ENCODE measurements around the gene DAB2IP.

Gene DAB2IP

DNA sequence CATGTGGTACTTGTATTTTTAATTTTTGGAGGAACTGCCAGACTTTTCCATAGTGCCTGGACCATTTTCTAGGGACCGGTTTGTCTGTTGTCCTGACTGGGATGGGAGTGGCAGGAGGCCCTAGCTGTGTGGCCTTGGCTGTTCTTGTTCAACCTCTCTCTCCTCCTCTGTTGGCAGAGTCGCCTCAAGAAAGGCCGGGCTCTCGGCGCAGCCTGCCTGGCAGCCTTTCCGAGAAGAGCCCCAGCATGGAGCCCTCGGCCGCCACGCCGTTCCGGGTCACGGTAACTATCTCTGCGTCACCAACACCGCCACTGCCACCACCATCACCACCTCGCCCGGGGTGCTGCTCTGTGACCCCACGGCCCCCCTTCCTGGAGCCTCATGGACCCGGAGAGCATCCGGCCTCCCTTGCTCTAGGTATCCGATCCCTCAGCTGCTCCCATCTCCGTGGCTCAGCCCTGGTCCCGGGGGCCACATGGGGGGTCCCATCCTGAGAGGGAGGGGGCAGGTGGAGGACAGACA is 27.1 kb downstream of the DAB2IP start:
- H3K9ac ChIP-seq (ENCODE audit: low read length): no peak overlapping the region
- no peak overlapping the region for H3K4me2 ChIP-seq (ENCODE audit: low read length)
- H3K27me3 ChIP-seq (ENCODE audit: low read depth, low read length): peaks cover 9% of the 10 kb centered on the region
- no peaks in the 10 kb centered on the region for H3K9me3 ChIP-seq (ENCODE audit: insufficient read depth, low read length)
- no peak for TF ChIP-seq EZH2phosphoT487 (IDR thresholded peaks at IDR 0.05; ENCODE audit: low read depth)
- no peak for TF ChIP-seq CTCF (IDR thresholded peaks at IDR 0.05; ENCODE audit: low read depth, low read length)
- H3K36me3 ChIP-seq (replicated peaks; ENCODE audit: low read depth, low read length): no peaks in the 10 kb centered on the region
- no peaks in the 10 kb centered on the region for H3K4me1 ChIP-seq (ENCODE audit: low read length)
- H3K79me2 ChIP-seq (ENCODE audit: low read length): no peaks in the 10 kb centered on the region
- no peak overlapping the region for H3K27ac ChIP-seq (ENCODE audit: low read length)
- H3K4me3 ChIP-seq (ENCODE audit: low read length): no peak overlapping the region
- H2AFZ ChIP-seq (ENCODE audit: low read depth, low read length): no peak overlapping the region
- no peaks in the 10 kb centered on the region for H4K20me1 ChIP-seq (ENCODE audit: insufficient read depth, low read length)

- TF ChIP-seq EZH2phosphoT487 (IDR thresholded peaks at IDR 0.05; ENCODE audit: low read depth) (no peak), CTCF (IDR thresholded peaks at IDR 0.05; ENCODE audit: low read depth, low read length) (no peak)
- Histone ChIP-seq H3K4me1 (ENCODE audit: low read length) (no peaks in the 10 kb centered on the region), H3K36me3 (replicated peaks; ENCODE audit: low read depth, low read length) (no peaks in the 10 kb centered on the region)
These were observed 28.6 kb downstream of the DAB2IP start for GRCh38 chr9:121679901-121680635.

DNA sequence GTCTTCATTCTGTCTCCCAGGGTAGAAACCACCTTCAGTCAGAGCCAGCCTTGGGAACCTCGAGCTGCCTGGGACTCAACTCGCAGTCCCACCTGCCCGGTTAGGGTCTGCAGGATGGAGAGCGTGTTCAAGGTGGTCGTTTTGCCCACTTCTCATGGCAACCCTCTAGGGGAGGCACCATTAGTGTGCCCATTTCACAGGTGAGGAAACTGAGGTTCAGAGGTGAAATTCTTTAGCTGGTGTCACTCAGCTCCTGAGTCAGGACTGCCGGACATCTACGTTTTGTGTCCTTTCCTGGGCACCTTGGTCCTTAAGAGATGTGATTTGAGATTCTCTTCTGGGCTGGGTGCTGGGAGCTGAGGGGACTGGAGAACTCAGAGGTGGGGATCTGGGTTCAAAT is 30.0 kb downstream of the DAB2IP start:
- H3K36me3 ChIP-seq (replicated peaks; ENCODE audit: low read depth, low read length): no peaks in the 10 kb centered on the region

More at GRCh38 chr9:121679901-121680635, 28.6 kb downstream of the DAB2IP start:
- no peak overlapping the region for H3K27ac ChIP-seq (ENCODE audit: low read length)
- no peak overlapping the region for H3K4me3 ChIP-seq (ENCODE audit: low read length)
- peaks cover 17% of the 10 kb centered on the region for H3K27me3 ChIP-seq (ENCODE audit: low read depth, low read length)
- no peak overlapping the region for H3K4me2 ChIP-seq (ENCODE audit: low read length)
- no peaks in the 10 kb centered on the region for H4K20me1 ChIP-seq (ENCODE audit: insufficient read depth, low read length)
- H2AFZ ChIP-seq (ENCODE audit: low read depth, low read length): no peak overlapping the region
- H3K9me3 ChIP-seq (ENCODE audit: insufficient read depth, low read length): no peaks in the 10 kb centered on the region
- no peak overlapping the region for H3K9ac ChIP-seq (ENCODE audit: low read length)
- no peaks in the 10 kb centered on the region for H3K79me2 ChIP-seq (ENCODE audit: low read length)

More for the DNA sequence above, 30.0 kb downstream of the DAB2IP start:
- no peak overlapping the region for H3K27ac ChIP-seq (ENCODE audit: low read length)
- no peak overlapping the region for H3K4me2 ChIP-seq (ENCODE audit: low read length)
- H4K20me1 ChIP-seq (ENCODE audit: insufficient read depth, low read length): no peaks in the 10 kb centered on the region
- no peaks in the 10 kb centered on the region for H3K4me1 ChIP-seq (ENCODE audit: low read length)
- no peak overlapping the region for H3K4me3 ChIP-seq (ENCODE audit: low read length)
- peaks cover 17% of the 10 kb centered on the region for H3K27me3 ChIP-seq (ENCODE audit: low read depth, low read length)
- H3K9me3 ChIP-seq (ENCODE audit: insufficient read depth, low read length): no peaks in the 10 kb centered on the region
- H2AFZ ChIP-seq (ENCODE audit: low read depth, low read length): no peak overlapping the region
- TF ChIP-seq EZH2phosphoT487 (IDR thresholded peaks at IDR 0.05; ENCODE audit: low read depth) (no peak), CTCF (IDR thresholded peaks at IDR 0.05; ENCODE audit: low read depth, low read length) (no peak)
- H3K79me2 ChIP-seq (ENCODE audit: low read length): no peaks in the 10 kb centered on the region
- no peak overlapping the region for H3K9ac ChIP-seq (ENCODE audit: low read length)

All from OCI-LY3 (cell line).